Measurements from ENCODE around the gene SPATA46.
"Not testable (repeated sequence)": the region's sequence is repeated elsewhere in the genome, so short reads cannot be mapped to it uniquely, and the experiment has no call there.

Gene SPATA46

GRCh38 chr1:162358928-162359327 is 17.7 kb downstream of the SPATA46 start:
- DNase-seq (ENCODE audit: low read depth in 2 of 2, low spot score in 1 of 2): no peak

- DNase-seq (ENCODE audit: low read depth in 2 of 2, low spot score in 1 of 2): no peak
Observed at GRCh38 chr1:162357681-162358266, 18.9 kb downstream of the SPATA46 start.

GRCh38 chr1:162353702-162354101 is 23.0 kb downstream of the SPATA46 start:
- DNase-seq (ENCODE audit: low read depth in 2 of 2, low spot score in 1 of 2): no peak

DNA sequence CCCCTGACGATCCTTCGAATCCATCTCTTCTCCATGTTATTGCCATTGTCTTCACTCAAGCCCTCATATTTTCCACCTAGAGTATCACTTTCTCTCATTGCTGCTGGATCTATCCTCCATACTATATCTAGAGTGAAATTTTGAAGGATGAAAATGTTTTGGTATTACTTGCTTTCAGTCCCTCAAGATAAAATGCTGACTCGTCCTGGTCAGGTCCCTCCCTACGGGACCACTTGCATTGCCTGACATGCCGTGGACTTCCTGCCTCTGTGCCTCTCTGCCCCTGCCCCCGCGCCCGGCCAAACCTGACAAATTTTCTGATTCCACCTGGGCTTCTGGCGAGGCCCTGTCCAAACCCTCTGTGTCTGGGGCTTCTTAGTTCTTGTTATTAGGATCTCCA is 23.6 kb downstream of the SPATA46 start:
- no peak for DNase-seq (ENCODE audit: low read depth in 2 of 2, low spot score in 1 of 2)

DNA sequence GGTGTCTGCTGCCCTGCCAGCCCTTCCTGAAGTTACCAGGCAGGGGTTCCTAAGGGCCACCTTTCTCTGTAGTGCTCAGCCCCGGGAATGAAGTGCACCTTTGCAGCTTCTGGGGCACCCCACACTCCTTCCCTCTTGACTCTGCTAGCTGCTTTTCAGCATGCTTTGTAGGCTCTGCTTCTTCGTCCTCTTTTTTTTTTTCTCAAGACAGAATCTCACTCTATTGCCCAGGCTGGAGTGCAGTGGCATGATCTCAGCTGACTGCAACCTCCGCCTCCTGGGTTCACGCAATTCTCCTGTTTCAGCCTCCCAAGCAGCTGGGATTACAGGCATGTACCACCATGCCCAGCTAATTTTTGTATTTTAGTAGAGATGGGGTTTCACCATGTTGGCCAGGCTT is 24.8 kb downstream of the SPATA46 start:
- DNase-seq (ENCODE audit: low read depth in 2 of 2, low spot score in 1 of 2): not testable (repeated sequence)

- no peak for DNase-seq (ENCODE audit: low read depth in 2 of 2, low spot score in 1 of 2)
Observed at GRCh38 chr1:162351246-162351842, 25.3 kb downstream of the SPATA46 start.

GRCh38 chr1:162349635-162350330 is 26.9 kb downstream of the SPATA46 start:
- DNase-seq (ENCODE audit: low read depth in 2 of 2, low spot score in 1 of 2): no peak

DNA sequence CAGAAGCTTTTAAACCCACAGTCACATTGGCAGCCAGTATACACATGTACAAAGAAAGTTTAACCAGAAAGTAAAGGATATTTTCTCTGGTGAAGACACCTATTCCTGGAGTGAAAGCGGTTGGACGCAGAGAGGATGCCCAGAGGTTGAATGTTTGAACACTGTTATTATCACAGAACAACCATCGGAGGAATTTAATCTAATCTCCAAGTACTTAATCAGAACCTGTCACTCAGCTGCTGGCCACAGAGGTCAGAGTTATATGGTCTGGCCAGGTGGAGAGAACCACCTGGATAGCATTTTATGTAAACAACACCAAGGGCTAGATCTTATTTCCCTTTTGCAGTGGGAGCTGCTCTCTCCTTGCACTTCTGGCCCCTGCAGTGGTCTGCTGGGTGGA is 29.4 kb downstream of the SPATA46 start:
- DNase-seq (ENCODE audit: low read depth in 2 of 2, low spot score in 1 of 2): no peak

DNA sequence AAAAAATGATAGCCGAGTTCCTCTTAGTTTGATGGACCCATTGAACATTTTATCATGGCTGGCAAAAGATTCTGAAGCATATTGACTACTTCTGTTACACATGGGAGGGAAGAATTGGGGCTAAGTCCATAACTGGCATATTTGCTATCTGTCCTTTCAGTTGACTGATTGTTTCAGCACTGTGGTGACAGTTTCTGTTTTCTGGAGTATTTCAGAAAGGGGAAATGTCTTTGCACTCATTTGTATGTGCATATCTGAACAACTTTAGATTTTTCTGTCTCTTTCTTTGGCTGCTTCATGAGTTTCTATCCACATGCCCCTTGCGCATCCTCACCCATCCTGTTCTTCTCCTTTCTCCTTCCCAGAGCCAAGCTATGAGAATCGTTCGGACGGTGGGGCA is 33.2 kb downstream of the SPATA46 start:
- DNase-seq (ENCODE audit: low read depth in 2 of 2, low spot score in 1 of 2): no peak

- DNase-seq (ENCODE audit: low read depth in 2 of 2, low spot score in 1 of 2): no peak
Observed at GRCh38 chr1:162342452-162342983, 34.1 kb downstream of the SPATA46 start.

DNA sequence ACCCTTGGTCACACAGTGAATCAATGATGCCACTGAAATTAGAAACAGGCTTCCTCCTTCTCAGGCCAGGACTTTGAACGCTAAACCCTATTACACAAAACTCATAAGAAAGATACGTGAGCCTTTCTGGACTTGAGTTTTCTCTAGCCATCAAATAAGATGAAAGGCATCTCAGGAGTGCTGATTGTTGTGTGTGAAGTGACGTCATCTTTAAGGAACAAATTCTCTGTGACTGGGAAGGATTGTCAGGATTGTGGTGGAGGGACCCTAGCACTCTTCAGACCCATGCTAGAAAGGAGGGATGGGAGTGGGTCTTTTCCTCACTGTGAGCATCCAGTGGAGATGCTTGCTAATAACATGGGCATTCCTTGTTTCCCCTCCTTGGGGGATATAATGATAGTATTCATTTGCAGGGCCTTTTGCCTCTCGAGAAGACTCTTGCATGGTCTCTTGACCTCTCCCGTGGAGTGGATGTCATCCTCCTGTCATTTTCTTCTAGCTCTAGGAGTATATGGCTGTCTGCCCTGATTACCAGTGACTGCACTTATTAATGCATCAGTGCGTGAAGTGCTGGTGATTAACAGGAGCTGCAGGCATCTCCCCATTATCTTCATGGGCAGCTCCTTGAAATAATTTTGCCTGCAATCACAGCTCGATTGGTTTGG is 39.9 kb downstream of the SPATA46 start:
- no peak for DNase-seq (ENCODE audit: low read depth in 2 of 2, low spot score in 1 of 2)

DNA sequence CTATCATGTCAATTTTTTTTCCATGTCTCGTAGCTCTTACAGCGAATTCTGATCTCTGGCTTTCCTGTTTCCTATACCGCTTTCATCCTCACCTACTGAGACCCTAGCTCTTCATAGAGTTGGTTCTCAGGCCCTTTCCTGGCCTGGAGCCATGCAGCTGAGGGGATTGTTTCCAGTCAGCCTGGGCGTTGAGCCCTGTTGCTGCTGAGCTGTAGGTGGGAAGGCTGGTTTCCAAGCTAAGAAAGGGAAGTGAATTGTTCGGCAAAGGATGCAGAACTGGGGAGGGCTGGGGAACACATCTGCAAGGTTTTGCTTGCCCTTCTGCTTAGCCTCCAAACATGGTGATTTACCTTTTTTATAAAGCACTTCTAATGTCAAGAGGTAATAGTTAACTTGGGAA is 41.5 kb downstream of the SPATA46 start:
- DNase-seq (ENCODE audit: low read depth in 2 of 2, low spot score in 1 of 2): no peak

- no peak for DNase-seq (ENCODE audit: low read depth in 2 of 2, low spot score in 1 of 2)
Observed at GRCh38 chr1:162333991-162334390, 42.7 kb downstream of the SPATA46 start.

- no peak for DNase-seq (ENCODE audit: low read depth in 2 of 2, low spot score in 1 of 2)
Observed at GRCh38 chr1:162329826-162330225, 46.8 kb downstream of the SPATA46 start.

DNA sequence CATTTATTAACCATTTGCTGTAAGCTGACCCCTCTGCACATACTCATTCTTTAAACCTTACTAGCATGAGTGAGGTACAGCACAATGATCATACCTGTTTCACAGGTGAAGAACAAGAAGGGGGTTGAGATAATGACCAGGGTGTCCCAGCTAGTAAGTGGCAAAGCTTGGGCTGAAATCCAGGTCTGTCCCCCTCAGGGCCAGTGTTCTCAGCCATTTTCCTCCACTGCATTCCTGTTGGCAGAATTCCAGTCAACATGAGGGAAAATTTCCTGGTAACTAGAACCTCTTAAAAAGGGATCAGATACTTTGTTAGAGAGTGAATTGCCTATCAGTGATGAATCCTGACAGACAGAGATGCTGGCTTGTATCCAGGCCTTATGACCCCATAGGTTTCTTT is 48.1 kb downstream of the SPATA46 start:
- no peak for DNase-seq (ENCODE audit: low read depth in 2 of 2, low spot score in 1 of 2)

DNA sequence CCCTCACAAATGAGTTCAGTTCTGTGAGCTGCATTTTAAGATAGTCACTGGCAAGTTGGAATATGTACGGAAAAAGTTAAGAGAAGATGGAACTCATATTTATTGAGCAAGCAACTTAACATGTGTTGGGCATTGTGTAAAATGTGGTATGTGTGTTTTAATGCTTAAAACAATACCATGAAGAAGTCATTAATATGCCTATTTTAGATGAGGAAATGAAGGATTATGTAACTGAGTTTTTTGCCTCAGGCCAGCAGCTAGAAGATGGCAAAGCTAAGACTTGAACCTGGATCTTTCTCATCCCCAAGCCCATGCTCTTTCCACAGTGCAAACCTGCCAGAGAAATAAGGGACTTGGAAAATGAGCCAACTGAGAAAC is 48.9 kb downstream of the SPATA46 start:
- DNase-seq (ENCODE audit: low read depth in 2 of 2, low spot score in 1 of 2): no peak

DNA sequence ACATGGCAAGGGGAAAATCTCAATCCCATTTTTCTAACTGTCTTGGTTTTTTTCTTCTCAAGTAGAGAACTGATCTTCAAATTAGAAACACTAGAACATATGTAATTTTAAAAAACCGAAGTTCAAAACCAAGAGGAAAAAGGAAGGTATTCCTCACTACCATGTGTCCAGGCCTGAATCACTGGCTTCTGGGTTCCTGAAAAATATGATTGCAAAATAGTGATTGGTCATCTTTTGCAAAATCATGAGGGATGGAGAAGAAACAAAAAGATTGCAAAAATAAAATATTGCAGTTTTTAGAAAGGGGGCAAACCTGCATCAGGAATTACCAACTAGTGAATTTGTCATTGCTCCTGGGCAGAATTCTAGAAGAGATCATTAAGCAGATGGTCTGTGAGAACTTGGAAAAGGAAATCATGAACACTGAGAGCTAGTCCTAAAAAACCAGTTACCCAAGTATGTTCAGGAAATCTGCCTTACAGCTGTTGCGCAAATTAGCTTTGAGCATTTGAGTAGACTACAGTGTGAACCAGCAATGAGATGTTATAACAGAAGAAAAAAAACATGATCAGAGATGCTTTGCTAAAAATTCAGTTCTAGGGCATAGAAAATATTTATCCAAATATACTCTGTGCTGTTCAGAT is 49.4 kb downstream of the SPATA46 start:
- DNase-seq (ENCODE audit: low read depth in 2 of 2, low spot score in 1 of 2): no peak

DNA sequence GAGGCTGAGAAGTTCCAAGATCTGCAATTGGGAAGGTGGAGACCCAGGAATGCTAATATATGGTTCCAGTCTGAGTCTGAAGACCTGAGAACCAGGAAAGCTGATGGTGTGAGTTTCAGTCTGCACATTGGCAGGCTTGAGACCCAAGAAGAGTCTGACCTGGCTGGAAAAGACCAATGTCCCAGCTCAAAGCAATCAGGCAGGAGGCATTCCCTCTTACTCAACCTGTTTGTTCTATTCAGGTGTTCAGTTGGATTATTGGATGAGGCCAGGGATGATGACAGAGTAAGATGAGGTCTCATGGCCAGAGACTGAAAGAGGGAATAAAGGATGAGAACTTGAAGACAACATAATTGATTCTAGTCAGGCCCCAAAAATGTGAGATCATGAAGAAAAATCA is 50.1 kb downstream of the SPATA46 start:
- no peak for DNase-seq (ENCODE audit: low read depth in 2 of 2, low spot score in 1 of 2)

GRCh38 chr1:162324396-162324795 is 52.3 kb downstream of the SPATA46 start:
- no peak for DNase-seq (ENCODE audit: low read depth in 2 of 2, low spot score in 1 of 2)

Measured in stimulated activated CD8-positive, alpha-beta memory T cell treated with anti-CD3 and anti-CD28 coated beads, Interleukin-4, amount 100 ng/mL, for 4 hours (primary cell).